ENCODE results near the gene SLC25A51. TPM values are rescaled to one million over a fixed set of nuclear protein-coding genes. Genes with fewer than 3 reads are reported as not detected.

SLC25A51 gene
- total RNA-seq, 4 donors from 2014 or later: 28.9 to 34.6 (median 31.6) TPM

DNA sequence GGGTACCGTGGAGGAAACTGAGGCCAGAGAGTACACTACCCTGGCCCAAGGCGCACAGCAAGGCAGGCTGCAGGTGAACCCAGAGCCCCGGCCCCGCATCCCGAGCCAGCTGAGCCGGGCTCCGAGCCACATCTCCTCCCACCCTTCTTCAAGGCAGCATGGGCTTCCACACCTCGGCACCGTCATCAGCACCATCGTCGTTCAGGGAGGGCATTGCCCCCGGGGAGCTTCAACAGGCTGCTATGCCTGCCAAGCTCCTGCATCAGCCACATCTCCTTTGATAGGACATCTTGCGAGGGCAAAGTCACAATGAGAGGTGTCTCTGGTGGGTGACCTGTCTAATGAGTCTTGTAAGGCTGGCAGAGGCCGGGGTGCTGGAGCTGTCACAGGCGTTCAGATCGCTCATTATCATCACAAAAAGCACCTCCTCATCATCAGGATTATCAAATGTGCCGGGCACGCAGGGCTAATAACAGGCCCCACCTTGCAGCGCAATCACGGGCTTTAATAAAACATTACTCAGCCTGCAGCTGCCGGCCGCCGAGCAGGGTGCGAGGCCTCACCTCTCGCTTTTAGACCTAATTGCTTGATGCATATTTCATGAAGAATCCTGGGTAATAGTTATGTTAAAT, 20.0 kb upstream of the SLC25A51 start:
- Histone ChIP-seq H3K27ac (no peak overlapping the region), H3K36me3 (no peaks in the 10 kb centered on the region), H3K27me3 (no peaks in the 10 kb centered on the region), H3K4me1 (peaks cover 0 to 19% of the 10 kb centered on the region in 2 donors), H3K4me3 (replicated peaks in 1 of 3) (no peak overlapping the region), H3K9me3 (no peaks in the 10 kb centered on the region)
- intact Hi-C loops (cut with DNase I): no loop called here
- TF ChIP-seq, protein P1, sequence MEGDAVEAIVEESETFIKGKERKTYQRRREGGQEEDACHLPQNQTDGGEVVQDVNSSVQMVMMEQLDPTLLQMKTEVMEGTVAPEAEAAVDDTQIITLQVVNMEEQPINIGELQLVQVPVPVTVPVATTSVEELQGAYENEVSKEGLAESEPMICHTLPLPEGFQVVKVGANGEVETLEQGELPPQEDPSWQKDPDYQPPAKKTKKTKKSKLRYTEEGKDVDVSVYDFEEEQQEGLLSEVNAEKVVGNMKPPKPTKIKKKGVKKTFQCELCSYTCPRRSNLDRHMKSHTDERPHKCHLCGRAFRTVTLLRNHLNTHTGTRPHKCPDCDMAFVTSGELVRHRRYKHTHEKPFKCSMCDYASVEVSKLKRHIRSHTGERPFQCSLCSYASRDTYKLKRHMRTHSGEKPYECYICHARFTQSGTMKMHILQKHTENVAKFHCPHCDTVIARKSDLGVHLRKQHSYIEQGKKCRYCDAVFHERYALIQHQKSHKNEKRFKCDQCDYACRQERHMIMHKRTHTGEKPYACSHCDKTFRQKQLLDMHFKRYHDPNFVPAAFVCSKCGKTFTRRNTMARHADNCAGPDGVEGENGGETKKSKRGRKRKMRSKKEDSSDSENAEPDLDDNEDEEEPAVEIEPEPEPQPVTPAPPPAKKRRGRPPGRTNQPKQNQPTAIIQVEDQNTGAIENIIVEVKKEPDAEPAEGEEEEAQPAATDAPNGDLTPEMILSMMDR (IDR thresholded peaks at IDR 0.05): no peak
- no peak for TF ChIP-seq POLR2A (IDR thresholded peaks at IDR 0.05)
- WGBS, 2 donors: 96 to 97% methylated on average over 25 of the region's 25 CpGs
- no peak for DNase-seq

DNA sequence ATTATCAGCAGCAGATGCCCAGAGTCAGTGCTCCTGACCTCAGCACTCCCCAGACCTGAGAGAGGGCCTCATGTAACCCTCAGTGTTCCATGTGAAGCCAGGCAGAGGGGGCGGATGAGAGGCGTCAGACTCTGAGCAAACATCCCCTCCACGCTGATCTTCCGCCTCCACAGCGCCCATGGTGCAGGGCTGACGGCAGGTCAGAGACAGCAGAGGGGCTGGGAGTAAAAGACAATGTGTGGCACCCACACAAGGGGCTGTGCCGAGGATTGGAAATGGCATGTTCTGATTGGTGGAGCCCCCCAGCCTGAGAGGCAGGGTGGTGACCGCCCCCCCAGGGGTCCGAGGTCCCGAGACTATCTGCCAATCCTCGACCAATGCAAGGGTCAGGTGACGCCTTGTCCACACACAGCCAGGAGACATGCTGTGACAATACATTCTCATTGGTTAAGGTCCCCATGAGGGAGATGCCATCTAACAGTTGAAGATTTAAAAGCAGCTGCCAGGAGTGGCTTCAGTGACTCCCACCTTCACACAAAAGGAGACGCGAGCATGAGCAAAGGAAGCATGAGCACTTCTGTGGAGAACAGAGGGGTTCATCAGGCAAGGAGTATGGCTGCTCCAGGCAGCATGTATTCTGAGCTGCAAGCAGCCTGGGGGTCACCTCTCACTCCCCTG, 19.3 kb upstream of the SLC25A51 start:
- peaks cover 0 to 19% of the 10 kb centered on the region in 2 donors for H3K4me1 ChIP-seq
- H3K27me3 ChIP-seq: no peaks in the 10 kb centered on the region
- no peak overlapping the region for H3K27ac ChIP-seq
- H3K36me3 ChIP-seq: no peaks in the 10 kb centered on the region
- 89 to 91% methylated on average over 14 of the region's 14 CpGs for WGBS, 2 donors
- no peak for DNase-seq
- TF ChIP-seq POLR2A (IDR thresholded peaks at IDR 0.05): no peak
- TF ChIP-seq, protein P1 (IDR thresholded peaks at IDR 0.05): no peak
- intact Hi-C loops (cut with DNase I): no loop called here
- no peak overlapping the region for H3K4me3 ChIP-seq (replicated peaks in 1 of 3)
- H3K9me3 ChIP-seq: no peaks in the 10 kb centered on the region

DNA sequence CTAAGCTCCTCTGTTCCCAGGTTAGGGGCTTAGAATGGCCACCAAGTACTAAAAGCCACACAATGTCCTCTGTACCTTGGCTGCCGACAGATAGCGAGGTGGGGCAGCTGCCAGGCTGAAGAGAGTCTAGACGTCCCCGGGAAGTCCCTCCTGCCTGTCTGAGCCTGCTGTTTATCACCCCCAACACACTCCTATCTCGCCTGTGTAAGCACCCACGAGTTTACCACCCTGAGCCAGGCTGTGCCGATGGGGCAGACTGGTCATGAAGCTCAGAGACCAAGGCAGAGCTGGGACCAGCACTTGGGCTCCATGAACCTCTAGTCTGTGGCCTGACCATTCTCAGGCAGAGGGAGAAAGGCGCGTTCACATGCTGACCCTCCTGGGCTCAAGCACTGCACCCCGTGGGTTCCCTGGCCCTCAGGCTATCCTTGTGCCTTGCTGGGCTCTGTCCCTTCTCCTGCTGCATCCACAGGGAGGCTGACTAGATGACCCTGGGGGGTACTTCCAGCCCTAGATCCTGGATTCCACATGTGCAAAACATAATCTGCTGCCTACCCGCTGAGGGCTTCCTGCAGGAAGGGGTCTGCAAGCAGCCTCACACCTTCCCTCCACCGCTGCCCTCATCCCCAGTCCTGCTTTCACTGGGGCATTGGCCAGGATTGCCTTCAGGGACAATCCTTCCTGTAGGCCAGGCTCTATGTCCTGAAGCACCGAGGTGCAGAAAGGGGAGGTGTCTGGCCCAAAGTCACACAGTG, 18.6 kb upstream of the SLC25A51 start:
- DNase-seq: no peak
- H3K27me3 ChIP-seq: no peaks in the 10 kb centered on the region
- TF ChIP-seq, protein P1 (IDR thresholded peaks at IDR 0.05): no peak
- no peak for TF ChIP-seq POLR2A (IDR thresholded peaks at IDR 0.05)
- intact Hi-C loops (cut with DNase I): no loop called here
- no peaks in the 10 kb centered on the region for H3K9me3 ChIP-seq
- WGBS, 2 donors: 76 to 85% methylated on average over 9 to 13 of the region's 13 CpGs
- no peaks in the 10 kb centered on the region for H3K36me3 ChIP-seq
- no peak overlapping the region for H3K27ac ChIP-seq
- H3K4me3 ChIP-seq (replicated peaks in 1 of 3): no peak overlapping the region
- H3K4me1 ChIP-seq: peaks cover 1 to 20% of the 10 kb centered on the region in 2 donors

DNA sequence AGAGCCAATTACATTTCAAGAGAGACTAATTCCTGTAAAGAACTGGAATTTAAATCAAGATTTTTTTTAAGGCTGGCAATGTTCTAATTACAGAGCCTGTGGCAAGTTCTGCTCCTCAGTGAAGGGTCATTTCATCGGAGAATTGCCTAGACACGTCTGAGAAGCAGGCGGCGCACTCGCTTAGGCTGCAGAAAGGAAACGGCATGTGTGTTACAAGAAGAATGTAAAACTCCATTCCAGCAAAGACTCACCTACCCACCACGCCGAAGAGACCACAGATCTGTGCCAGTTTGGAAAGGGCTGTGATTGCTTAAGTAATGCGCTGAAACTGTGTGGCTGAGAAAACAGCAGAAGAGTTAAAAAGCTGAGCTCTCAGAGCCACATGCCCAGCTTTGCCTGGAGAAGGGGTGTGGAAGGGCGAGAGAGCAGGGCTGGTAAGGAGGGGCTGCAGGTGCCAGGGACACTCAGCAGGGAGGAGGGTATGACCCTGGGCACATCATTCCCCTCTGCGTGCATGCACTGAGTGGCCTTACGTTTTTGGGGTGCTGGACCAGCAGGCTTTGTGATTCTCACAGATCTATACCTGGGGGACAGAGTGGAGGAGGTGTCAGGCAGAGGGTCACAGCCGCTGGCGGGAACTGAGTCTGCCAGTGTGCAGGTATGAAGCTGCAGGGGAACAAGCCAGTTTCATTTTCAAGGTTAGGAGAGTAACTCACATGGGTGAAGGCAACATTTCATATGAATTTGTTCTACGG, 17.8 kb upstream of the SLC25A51 start:
- H3K36me3 ChIP-seq: no peaks in the 10 kb centered on the region
- H3K4me1 ChIP-seq: peaks cover 7 to 26% of the 10 kb centered on the region in 2 donors
- TF ChIP-seq POLR2A (IDR thresholded peaks at IDR 0.05): no peak
- TF ChIP-seq, protein P1 (IDR thresholded peaks at IDR 0.05): no peak
- H3K9me3 ChIP-seq: no peaks in the 10 kb centered on the region
- no peak for DNase-seq
- no peaks in the 10 kb centered on the region for H3K27me3 ChIP-seq
- WGBS, 2 donors: 76 to 87% methylated on average over 15 of the region's 15 CpGs
- H3K27ac ChIP-seq: no peak overlapping the region
- intact Hi-C loops (cut with DNase I): no loop called here
- H3K4me3 ChIP-seq (replicated peaks in 1 of 3): no peak overlapping the region
